NCI-H446 treated with DMSO at 0.1 percent for 48 hours (cell line): ENCODE data around the gene SPATA2.
"Not testable (repeated sequence)": the region's sequence is repeated elsewhere in the genome, so short reads cannot be mapped to it uniquely, and the experiment has no call there.

Experiments
- DNase-seq: peaks from one replicate; lab custom pipeline; 2025; lab: John Stamatoyannopoulos, UW

SPATA2 gene

DNA sequence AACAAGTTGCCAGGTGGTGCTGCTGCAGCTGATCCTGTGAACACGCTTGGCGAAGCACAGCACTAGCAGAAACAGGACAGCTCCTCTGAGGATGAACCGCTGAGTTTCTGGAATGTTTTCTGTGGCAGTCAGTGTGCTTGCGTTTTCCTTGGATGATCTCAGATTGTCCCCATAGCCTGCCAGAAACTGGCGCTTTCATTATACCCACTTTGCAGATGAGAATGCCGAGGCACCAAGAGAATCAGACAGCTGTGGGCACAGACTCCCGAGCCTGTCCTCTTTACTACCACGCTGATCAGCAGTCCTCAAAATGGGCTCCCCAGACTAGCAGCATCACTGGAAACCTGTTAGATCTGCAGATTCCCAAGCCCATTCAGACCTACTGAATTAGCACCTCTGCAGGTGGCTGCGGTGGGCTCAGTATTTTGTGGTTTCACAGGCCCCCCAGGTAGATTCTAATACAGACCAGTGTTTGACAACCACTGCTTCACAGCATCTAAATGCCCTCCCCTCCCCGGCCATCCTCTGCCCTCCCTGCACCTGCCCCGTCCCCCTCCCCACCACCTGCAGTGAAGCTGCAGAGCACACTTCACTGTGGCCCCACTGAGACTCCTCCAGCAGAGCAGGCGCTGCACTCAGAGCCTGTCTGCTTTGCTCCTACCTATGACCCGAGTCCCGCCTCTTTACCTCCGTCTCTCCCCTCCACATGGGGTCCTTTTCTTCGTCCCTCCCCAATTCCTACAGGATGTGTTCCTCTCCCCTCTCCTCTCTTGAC lies 29.6 kb downstream of the SPATA2 start:
- DNase-seq, result no peak

- no peak for DNase-seq
Measured at GRCh38 chr20:49883246-49883802, 32.0 kb downstream of the SPATA2 start.

DNA sequence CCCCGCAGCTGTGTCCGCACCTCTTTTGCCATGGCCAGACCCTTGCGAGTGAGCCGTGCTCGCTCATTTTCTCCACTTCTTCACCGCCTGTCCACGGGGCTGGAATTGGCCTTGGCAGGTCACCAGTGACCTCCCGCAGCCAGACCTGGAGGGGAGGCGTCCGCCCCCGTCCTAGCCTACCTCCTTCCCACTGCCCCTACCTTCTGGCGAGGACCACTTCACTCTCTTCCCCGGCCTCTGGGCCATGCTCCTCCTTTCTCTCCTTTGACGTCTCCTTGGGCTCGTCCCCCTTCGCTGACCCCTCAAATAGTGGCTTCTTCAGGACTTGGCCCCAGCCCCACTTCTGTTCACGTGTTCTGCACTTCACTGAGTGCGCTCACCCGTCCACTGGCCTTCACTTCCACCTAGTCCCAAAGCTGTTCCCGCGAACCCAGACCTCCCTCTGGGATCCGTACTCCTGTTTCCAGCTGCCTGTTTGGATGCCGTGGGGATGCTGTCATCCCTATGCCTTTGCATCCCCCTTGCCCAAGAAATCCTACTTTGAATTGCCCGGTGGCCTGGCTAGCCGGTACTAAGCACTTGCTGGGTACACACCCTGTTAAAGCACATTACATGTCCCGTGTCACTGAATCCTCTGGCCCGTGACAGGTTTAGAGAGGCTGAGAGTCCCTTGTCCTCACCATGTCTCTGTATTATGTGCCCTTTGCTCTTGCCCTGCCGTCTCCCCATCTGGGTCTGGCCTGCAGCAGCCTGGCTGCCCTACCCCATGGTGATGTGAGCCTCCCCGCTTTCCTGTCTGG lies 33.0 kb downstream of the SPATA2 start:
- DNase-seq, result no peak

DNA sequence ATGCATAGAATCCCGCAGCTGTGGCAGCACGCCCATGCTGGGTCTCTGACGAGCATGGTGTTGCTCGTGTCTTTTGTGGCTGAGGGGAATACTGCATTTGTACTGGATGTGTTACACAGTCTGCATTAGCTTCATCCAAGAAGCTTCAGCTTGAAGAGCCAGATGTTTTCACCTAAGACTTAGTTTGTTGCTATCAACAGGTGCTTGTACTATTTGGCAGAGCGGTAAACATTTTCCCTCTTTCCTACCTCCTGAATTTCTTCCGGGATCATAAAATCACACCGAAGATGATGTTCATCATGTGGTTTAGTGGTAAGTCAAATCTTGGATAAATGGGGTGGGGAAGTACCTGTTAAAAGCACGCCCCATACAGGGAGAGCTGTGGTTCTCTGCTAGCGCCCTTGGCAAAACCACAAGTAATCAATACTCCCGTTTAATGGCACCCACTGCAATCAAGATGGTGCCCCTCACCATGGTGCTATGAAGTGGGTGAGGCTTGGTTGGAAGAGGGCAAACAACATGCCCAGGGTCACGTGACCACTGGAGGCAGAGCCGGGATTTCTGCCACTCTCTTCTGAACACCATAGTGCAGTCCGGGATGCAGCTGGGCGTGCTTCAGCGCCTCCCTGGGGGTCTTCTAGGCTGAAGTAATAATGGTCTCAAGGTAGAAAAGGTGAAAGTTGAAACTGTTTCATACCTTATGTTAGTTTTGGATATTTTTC lies 34.4 kb downstream of the SPATA2 start:
- DNase-seq, result no peak

GRCh38 chr20:49880177-49880576 lies 35.2 kb downstream of the SPATA2 start:
- no peak for DNase-seq

DNA sequence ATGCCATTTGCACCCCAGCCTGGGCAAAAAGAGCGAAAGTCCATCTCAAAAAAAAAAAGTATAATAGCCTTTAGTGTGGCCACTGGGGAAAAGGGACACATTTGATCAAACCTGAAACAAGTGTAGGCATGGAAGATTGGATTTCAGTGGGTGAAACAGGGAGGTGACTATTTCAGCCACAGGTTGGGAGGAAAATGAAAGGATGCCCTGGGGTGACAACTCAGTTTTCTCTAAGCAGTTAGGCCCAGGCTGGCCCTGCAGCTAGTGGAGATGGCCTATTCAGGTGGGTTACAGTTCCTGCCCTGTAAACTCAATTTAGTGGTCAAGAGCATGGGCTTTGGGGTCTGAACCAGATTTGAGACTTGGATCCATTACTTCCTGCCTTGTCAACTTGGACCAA lies 36.4 kb downstream of the SPATA2 start:
- DNase-seq, result no peak

- DNase-seq, result no peak
Measured at GRCh38 chr20:49877386-49877921, 37.9 kb downstream of the SPATA2 start.

- DNase-seq, result no peak
Measured at GRCh38 chr20:49874696-49875095, 40.6 kb downstream of the SPATA2 start.

DNA sequence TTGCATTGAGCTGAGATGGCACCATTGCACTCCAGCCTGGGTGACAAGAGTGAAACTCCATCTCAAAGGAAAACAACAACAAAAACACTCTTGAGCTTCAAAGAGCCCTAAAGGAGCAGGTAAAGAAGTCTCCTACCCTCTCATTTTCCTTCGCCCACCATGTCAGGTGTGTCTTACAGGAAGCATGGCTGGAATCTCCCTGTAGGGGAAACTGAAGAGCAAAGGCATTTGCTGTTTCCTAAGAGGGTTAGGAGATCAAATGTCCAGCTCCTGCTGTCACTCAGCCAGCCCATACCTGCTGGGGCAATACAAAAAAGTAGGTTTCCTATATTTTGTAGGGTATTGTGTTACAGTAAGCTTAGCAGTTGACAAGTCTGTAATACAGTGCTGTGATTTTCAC lies 43.3 kb downstream of the SPATA2 start:
- DNase-seq, result no peak

DNA sequence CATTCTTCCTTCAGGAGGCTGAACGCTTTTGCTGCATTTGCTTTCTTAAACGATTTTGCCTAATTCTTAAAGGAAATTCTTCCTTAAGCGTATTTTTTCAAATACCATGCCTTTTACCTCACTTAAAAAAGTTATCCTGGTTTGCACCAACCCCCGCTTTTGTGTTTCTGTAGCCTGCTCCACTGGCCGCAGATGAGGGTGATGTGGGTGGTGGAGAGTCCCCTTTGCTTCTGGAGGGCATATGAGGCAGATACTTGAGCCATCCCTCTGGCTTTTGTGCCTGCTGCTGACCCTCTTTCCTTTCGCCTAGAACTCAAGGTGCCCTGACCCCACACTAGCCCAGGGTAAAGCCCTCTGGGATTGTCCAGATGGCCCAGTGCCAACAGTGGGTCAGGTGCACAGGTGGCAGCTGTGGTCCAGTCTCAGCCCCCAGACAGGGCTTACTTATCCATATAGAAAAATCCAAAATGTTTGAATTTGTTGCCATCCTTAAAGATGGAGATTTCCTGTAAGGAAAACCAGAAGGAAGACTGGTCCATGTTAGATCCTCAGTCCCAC lies 43.9 kb downstream of the SPATA2 start:
- DNase-seq, result no peak

- DNase-seq, result no peak
Measured at GRCh38 chr20:49870261-49870660, 45.1 kb downstream of the SPATA2 start.

GRCh38 chr20:49868964-49869363 lies 46.4 kb downstream of the SPATA2 start:
- no peak for DNase-seq

DNA sequence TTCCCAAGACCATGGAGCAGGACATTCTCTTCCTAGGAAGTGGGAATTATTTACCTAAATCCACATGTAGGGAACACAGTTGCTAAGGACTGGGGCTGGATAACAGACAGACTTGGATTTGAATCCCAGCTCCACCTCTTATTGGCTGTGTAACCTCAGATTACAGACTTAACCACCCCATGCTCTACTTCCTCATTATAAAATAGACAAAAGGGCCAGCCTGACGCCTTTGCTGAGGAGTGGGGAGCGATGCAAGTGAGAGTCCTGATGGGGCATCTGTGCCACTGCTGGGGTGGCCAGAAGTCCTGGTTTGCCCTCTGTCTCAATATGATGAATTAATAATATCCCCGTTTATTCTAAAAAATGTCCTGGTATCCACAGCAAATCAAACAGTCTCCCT lies 46.8 kb downstream of the SPATA2 start:
- DNase-seq, result no peak

GRCh38 chr20:49867453-49868215 lies 47.7 kb downstream of the SPATA2 start:
- DNase-seq, result no peak

DNA sequence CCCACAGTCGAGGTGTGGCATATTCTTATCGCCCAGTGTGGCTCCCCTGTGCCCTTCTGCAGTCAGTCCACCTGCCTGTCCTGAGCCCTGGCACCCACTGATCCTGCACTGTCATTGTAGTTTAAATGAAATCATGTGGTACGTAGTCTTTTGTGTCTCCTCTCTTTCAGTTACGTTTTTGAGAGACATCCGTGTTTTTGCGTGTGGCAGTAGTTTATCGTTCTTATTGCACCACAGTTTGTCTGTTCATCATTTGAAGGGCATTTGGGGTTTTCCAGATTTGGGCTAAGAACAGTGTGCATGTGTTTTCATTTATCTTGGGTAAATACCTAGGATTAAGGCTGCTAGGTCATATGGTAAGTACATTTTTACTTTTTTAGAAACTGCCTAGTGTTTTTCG lies 49.3 kb downstream of the SPATA2 start:
- DNase-seq, result no peak

DNA sequence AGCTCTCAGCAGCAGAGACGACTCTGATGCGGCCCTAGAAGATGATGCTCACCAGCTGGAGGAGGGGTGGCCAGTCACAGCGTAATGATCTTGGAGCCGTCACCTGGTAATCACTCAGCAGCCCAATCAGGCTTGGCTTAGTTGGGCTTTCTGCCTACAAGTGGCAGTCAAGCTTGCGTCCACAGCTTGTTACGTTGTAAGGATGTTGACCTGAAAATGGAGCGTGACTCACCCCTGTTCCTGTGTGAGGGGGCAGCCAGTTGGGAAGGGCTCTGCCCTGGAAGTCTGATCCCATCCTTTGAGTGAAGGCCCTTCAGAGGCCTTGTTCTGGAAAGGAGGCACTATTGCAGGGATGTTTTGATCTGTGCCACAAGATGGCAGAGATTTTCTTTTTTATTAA lies 49.8 kb downstream of the SPATA2 start:
- DNase-seq, result no peak

DNA sequence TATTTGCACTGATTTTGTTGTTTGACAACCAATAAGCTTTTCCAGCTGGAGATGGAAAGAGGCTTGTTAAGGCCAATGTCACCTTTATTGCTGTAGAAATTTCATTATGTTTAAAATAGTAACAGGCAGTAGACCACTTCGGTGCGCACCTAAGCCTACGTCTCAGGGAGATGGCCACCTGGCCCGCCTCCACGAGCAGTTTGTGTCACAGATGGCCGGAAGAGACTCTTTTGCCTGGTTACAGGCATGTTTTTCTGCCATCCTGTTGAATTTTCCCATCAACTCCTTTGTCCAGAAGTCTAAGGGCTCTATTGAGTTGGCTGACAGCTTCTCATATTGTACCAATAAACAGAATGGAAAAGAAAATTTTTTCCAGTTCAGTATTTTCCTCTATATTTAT lies 51.7 kb downstream of the SPATA2 start:
- DNase-seq, result no peak

DNA sequence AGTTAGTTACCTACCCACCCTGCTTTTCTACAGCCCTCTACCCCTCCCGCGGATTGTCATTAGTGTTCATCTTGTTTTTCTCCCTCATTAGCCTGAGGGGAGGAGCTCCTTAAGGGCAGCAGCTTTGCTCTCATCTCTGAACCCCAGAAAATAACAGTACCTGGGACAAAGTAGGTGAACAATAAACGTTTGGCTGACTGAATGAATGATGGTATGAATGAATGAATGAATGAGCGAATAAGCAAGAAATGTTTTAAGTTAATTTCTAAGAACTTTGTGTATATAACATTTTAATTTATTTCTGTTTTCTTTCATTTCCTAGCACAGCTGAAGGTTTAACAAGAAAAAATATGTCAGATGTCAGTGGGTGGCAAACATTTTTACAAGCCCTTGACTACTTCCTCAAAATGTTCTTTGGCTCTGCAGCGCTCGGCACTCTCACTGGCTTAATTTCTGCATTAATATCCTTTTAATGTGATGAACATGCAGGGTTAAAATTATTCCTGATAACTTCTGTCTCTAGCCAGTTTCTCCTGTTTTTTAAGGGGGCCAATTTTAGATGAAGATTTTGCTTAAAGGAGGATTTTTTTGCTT lies 52.6 kb downstream of the SPATA2 start:
- no peak for DNase-seq

GRCh38 chr20:49861232-49861631 lies 54.1 kb downstream of the SPATA2 start:
- not testable (repeated sequence) for DNase-seq

GRCh38 chr20:49859807-49860206 lies 55.5 kb downstream of the SPATA2 start:
- no peak for DNase-seq

- DNase-seq, result no peak
Measured at GRCh38 chr20:49859011-49859410, 56.3 kb downstream of the SPATA2 start.
